Measurements from ENCODE around the gene CHRNA1. TPM values are rescaled to one million over a fixed set of nuclear protein-coding genes. Genes with fewer than 3 reads are reported as not detected.

CHRNA1 gene
- total and polyA plus RNA-seq, 8 donors = 0.14 to 0.61 (median 0.28) TPM; not detected in 2

DNA sequence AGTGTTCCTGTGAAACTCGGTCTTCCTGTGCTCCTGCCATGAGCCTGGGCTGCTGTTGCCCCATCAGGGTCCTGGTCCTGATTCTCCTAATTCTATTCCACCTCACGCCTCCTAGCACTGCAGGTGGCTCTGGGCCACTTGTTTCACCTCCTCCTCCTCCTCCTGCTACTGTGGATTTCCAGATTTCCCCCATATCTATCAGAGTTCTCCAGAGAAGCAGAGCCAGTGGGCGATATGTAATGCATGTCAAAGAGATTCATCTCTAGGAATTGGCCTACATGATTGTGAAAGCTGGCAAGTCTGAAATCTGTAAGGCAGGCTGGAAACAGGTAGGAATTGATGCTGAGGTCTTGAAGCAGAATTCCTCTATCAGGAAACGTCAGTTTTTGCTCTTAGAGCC is 45.3 kb downstream of the CHRNA1 start:
- Histone ChIP-seq H3K36me3 (no peaks in the 10 kb centered on the region), H3K9me3 (no peaks in the 10 kb centered on the region), H3K4me3 (no peak overlapping the region), H3K27ac (no peak overlapping the region), H3K27me3 (peaks cover 0 to 6% of the 10 kb centered on the region in 2 donors), H3K4me1 (no peaks in the 10 kb centered on the region)
- ATAC-seq (no peak), DNase-seq (no peak)
- TF ChIP-seq, protein P1, sequence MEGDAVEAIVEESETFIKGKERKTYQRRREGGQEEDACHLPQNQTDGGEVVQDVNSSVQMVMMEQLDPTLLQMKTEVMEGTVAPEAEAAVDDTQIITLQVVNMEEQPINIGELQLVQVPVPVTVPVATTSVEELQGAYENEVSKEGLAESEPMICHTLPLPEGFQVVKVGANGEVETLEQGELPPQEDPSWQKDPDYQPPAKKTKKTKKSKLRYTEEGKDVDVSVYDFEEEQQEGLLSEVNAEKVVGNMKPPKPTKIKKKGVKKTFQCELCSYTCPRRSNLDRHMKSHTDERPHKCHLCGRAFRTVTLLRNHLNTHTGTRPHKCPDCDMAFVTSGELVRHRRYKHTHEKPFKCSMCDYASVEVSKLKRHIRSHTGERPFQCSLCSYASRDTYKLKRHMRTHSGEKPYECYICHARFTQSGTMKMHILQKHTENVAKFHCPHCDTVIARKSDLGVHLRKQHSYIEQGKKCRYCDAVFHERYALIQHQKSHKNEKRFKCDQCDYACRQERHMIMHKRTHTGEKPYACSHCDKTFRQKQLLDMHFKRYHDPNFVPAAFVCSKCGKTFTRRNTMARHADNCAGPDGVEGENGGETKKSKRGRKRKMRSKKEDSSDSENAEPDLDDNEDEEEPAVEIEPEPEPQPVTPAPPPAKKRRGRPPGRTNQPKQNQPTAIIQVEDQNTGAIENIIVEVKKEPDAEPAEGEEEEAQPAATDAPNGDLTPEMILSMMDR (IDR thresholded peaks at IDR 0.05) = no peak
- intact Hi-C loops (cut with DNase I) = no loop called here

GRCh38 chr2:174718591-174718990 is 45.7 kb downstream of the CHRNA1 start:
- intact Hi-C loops (cut with DNase I) = no loop called here
- Histone ChIP-seq H3K27ac (no peak overlapping the region), H3K4me3 (no peak overlapping the region), H3K4me1 (no peaks in the 10 kb centered on the region), H3K36me3 (no peaks in the 10 kb centered on the region), H3K27me3 (peaks cover 0 to 6% of the 10 kb centered on the region in 2 donors), H3K9me3 (no peaks in the 10 kb centered on the region)
- DNase-seq (no peak), ATAC-seq (no peak)
- TF ChIP-seq, protein P1 (IDR thresholded peaks at IDR 0.05) = no peak

DNA sequence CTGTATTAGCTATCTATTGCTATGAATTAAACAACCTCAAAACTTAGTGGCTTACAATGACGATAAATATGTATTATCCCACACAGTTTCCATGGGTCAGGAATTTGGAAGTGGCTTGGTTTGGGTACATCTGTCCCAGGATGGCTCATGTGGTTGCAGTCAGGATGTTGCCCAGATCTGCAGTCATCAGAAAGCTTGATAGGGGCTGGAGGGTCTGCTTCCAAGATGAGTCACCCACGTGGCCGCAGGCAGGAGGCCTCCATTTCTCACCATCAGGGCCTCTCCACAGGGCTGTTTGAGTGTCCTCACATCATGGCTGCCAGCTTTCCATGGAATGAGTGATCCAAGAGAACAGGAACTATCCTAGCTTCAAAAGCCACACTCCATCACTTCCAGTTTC is 46.4 kb downstream of the CHRNA1 start:
- TF ChIP-seq, protein P1 (IDR thresholded peaks at IDR 0.05) = no peak
- H3K36me3 ChIP-seq = no peaks in the 10 kb centered on the region
- intact Hi-C loops (cut with DNase I) = no loop called here
- H3K27ac ChIP-seq = no peak overlapping the region
- DNase-seq (no peak), ATAC-seq (no peak)
- H3K4me1 ChIP-seq = no peaks in the 10 kb centered on the region
- peaks cover 0 to 6% of the 10 kb centered on the region in 2 donors for H3K27me3 ChIP-seq
- no peak overlapping the region for H3K4me3 ChIP-seq
- H3K9me3 ChIP-seq = no peaks in the 10 kb centered on the region

GRCh38 chr2:174717273-174717672 is 47.0 kb downstream of the CHRNA1 start:
- H3K36me3 ChIP-seq = no peaks in the 10 kb centered on the region
- peaks cover 0 to 4% of the 10 kb centered on the region in 2 donors for H3K27me3 ChIP-seq
- no peak overlapping the region for H3K27ac ChIP-seq
- DNase-seq = no peak
- ATAC-seq = no peak
- intact Hi-C loops (cut with DNase I) = no loop called here
- TF ChIP-seq, protein P1 (IDR thresholded peaks at IDR 0.05) = no peak
- no peak overlapping the region for H3K4me3 ChIP-seq
- H3K4me1 ChIP-seq = no peaks in the 10 kb centered on the region
- H3K9me3 ChIP-seq = no peaks in the 10 kb centered on the region

GRCh38 chr2:174716785-174717184 is 47.5 kb downstream of the CHRNA1 start:
- ATAC-seq (no peak), DNase-seq (no peak)
- TF ChIP-seq, protein P1 (IDR thresholded peaks at IDR 0.05) = no peak
- Histone ChIP-seq H3K27me3 (no peaks in the 10 kb centered on the region), H3K4me3 (no peak overlapping the region), H3K36me3 (no peaks in the 10 kb centered on the region), H3K4me1 (no peaks in the 10 kb centered on the region), H3K9me3 (no peaks in the 10 kb centered on the region), H3K27ac (no peak overlapping the region)
- intact Hi-C loops (cut with DNase I) = no loop called here

Measured in left lung (tissue), 10 donors.